GM21447 (cell line): ENCODE results near the gene CCR6.

ENCODE experiments used
- ATAC-seq: cut with Tn5 transposase; IDR thresholded peaks from one replicate; pipeline ENCODE4 v1.9.1; 2021; ENCODE audit not compliant: unreplicated experiment

CCR6 gene

DNA sequence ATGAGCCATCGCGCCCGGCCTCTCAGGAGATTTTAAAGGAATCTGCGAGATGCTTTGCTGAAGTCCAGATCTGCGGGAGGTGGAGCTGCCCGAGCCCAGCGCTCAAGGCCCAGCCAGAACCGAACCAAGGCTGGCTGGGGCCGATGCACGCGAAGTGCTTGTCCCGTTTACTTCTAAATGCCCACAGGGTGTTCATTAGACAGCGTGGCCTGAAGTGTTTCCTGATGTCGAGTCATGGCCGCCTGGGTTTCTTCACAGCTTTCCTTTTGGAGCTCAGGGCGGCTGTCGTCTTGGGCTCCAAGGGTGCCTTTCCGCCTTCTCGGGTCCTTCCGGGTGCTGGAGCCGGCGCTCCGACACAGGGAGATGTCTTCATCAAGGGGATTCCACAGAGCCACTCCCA, 25.1 kb upstream of the CCR6 start:
- ATAC-seq = no peak

DNA sequence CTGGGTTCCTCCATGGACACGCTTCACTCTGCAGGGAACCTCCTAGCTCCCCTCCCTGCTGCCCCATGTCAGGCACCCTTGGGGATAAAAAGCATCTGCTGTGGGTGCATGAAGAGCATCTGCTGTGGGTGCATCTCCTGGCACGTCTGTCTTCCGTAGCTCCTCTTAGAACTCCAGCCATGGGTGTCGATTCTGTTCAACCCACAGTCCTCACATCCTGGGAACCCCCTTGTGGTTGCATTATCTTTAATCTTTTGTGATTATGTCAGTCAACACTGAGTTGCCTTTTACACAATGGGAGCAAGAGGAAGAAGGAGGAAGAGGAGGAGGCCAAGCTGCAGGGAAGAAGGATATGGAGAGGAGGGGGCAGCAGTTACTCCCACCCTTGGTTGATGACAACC, 24.1 kb upstream of the CCR6 start:
- ATAC-seq = no peak

DNA sequence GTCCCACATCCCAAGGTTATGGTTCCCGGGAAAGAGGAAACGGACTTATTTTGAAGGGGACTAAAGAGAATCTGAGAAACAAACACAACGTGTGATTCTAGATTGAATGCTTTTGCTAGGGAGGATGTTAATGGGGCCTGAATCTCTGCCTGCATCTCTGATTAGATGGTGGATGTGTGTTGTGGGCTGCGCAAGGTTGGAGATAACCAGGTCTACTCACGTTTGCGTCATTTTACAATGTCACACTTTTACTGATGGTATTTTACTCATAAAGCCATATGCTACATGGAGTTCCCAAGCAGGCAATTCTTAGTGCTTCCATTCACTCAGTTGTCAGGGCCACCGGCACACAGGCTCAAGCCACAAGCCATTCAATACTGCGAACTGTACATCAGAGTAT, 23.2 kb upstream of the CCR6 start:
- ATAC-seq = no peak

GRCh38 chr6:167100241-167100674, 22.6 kb upstream of the CCR6 start:
- no peak for ATAC-seq

- ATAC-seq = no peak
Observed at GRCh38 chr6:167102318-167102717, 20.6 kb upstream of the CCR6 start.

- peak; percentile 95 for ATAC-seq
Observed at GRCh38 chr6:167103041-167103891, 19.6 kb upstream of the CCR6 start.

- ATAC-seq = no peak
Observed at GRCh38 chr6:167104388-167104787, 18.5 kb upstream of the CCR6 start.

DNA sequence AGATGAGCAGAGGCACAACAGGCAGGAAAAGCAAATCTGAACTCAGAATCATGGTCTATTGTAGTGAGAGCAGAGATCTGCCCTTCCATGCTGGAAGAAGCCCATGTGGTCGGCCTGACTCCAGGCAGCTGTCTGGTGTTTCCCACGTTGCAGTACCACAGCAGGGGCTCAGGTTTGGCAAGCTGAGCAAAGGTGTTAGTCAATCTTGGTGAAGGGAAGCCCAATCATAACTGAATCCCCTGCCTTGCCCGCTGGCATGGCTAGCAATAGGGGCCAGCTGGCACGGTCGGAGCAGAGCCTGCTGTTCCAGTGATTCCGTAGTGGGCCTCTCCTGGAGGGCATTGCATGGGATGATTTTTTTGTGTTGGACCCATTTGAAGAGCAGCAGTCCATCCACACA, 17.8 kb upstream of the CCR6 start:
- ATAC-seq = no peak

DNA sequence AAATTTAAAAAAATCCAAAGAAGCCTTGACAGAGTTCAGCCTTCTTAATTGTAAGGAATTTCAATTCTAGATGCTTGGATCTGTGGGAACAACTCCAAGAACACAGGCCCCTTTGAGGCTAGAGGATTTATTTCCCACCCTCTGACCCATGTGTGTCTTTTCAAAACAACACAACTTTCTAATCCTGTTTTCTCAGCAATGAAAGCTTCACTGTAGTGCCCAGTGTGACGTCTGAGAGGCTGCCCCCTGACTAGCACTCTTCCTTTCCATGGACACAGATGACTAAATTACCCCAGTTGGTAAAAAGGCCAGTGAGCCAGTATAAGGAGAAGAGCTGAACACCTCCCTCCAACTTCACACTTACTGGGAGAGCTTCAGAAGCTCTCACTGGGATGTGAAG, 16.5 kb upstream of the CCR6 start:
- no peak for ATAC-seq

DNA sequence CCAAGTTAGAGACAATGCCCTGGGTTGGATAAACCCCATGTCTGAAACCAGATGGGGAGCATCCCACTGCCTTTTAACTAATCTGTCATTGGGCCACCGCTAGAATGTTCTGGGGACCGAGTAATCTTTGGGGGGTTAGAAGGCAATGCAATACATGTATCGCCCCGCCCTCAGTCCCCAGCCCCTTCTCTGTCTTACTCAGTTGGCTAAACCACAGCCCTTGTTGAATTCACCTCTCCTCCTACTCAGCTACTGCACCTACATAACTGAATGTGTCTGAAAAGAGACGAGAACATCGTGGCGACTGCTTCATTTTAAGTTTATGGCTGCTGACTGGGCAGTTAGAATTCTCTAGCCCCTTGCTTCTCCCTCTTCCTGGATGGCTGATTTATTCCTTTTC, 15.1 kb upstream of the CCR6 start:
- no peak for ATAC-seq

DNA sequence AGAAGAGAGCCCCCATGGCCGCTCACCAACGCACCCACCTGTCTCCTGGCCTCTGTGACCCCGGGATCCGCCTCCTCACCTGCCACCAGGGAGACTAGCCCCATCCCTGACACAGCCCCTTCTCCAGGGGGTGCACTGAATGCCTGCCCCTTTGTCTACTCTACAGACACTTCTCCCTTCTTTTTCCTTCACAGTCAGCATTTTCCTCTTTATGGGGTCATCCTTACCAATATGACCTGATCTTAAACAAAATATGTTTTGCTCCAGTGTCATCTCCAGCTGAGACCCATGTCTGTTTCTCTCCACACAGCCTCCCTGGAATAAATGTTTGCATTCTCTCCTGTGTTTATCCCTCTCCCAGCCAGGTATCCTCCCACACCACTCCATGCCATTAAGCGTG, 14.6 kb upstream of the CCR6 start:
- no peak for ATAC-seq

DNA sequence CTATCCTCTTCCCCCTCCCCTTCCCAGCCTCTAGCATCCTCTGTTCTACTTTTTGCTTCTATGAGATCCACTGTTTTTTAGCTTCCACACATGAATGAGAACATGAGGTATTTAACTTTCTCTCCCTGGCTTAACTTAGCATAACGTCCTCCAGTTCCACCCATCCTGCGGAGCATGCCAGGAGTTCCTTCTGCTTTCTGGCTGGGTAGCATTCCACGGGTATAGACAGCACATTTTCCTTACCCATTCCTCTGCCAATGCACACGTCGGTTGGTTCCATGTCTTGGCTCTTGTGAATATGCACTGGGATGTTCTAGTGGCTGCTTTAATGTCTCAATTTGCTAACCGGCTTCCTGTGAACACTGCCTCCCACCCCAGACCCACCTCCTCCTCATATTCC, 13.2 kb upstream of the CCR6 start:
- no peak for ATAC-seq

DNA sequence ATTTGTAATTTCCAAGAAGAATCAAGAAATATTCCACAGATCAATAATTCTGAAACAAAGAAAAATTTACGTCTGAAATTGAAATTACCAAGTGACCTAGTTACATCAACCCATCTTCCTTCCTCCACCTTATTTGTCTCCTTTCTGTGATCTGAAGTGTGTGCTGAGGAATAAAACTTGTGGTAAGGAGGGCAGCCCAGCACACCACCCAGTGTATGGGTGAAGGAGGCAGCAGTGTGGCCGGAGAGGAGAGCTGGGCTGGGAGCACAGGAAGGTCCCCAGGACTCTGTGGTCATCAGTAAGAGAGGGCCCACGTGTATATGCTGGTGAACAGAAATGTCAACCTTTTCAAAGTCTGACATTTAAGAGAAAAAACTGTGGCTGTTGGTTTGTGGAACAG, 11.3 kb upstream of the CCR6 start:
- ATAC-seq = no peak

DNA sequence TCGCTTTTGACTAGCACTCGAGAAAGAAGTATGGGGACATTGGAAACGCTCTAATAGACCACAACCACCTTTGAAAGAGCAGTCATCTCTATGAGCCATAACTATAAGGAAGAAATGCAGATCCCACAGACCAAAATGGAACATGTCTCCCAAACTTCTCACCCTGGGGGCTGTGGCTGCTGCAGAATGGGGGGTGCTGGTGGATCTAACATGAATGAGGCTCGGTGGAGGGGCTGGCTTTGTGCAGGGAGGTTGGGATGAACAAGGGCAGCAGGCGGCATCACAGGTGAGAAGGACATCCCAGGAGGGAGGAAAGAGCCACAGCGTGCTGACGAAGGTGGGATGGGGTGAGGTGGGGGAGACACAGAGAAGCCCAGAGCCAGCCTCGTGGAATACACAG, 10.5 kb upstream of the CCR6 start:
- no peak for ATAC-seq

DNA sequence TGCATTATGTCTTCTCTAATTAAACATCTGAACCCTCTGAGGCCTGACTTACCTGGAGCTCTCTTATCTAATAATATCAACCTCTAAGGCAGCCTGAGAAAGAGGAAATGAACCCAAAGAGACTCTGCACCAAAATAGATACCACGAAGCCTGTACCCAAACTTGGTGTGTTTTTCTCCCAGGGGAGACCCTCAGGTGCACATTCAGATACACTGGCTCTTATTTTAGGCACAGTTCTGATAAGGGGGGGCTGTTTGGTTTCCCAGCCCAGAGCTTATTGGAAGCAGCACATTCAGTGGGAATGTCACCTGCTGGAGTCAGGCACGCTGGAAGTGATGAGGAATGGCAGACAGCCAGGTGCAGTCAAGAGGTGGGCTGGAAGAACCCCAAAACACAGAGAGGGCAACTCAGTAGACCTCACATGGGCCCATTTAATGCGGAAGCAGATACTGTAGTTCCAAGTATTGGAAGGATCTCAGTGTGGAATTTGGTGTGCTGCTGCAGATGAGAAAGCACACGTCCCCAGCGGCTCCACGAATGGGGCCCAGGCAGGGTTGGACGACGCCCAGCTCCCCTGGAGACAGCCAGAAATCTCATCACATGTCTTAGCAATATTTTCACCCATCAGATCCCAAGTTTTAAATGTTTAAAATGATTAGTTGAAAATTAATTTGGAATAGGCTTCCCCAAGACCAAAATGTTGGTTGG, 9.7 kb upstream of the CCR6 start:
- peak; percentile 57 for ATAC-seq

DNA sequence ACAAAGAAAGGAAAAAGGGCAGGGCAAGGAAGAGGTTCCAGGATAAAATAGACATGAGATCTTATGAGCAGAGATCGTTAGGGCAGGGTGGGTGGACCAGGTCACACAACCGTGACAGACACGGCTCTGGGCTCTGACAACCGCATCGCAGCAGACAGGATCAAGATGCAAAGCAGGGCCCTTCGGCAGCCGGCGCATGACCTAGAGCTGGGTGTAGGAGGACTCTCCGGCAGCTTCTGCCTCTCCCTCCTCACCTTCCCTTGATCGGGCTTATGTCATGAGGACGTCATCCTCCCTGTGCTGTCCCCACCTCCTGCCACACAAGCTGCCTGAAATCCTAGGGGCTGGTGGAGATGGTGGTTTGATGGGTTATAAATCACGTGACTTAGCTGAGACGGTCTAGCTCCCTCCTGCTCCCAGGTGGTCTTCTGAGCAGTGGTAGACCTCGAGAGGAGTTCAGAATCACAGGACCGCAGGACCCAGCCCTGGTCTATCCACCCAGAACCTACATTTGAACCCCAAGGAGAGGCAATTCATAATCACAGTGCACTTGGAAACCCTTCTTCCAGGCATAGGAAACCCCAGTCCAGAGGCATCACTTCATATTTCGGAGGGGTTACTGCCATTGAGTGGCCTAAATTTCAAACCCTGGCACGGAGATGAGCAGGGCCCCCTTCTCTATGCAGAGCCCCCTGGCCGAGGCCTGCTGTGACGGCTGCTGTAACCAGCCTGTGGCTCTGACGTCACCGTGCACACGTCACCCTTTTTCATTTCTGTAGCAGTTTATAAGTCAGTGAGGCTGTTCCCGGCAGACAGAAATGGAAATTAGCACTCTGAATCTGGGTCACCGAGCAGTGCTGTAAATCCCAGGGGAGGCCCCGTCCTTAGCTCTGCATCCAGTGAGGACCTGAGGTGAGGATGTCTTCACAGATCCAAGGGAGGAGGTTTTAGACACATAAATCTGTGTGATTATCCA, 8.7 kb upstream of the CCR6 start:
- ATAC-seq = peak; percentile 77

GRCh38 chr6:167115054-167115453, 7.8 kb upstream of the CCR6 start:
- no peak for ATAC-seq

DNA sequence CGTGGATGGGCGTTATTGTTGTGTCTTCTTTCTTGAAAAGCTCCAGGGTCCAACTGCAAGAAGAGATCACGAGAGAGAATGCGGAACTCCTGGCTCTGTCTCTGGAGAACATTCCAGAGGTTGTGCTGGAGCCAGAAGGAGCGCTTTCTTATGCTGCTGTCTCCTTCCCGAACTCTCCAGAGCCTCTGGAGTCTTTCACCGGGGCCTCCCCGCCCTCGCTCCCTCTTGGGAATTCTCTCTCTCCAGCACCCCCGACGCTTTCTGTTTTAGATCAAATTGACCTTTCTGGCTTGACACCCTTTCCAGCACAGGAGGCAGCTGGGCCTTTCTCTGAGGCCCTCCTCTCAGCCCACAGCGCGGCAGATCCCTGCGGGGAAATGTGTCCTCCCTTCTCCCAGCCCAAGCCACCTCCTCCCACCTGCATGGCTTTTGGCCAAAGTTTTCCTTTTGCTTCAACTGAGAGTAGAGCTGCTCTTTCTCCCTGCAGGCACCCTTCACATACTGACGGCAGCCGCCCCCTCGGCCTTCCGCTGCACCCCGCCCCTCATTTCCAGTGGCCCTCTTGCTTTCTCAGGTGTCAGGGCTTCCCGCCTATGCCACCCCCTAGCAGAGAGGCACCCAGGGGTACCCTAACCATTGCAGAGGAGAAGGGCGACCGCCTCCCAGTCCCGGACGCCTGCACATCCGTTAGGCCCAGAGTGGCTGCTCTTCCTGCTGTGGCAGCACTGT, 6.6 kb upstream of the CCR6 start:
- ATAC-seq = no peak

DNA sequence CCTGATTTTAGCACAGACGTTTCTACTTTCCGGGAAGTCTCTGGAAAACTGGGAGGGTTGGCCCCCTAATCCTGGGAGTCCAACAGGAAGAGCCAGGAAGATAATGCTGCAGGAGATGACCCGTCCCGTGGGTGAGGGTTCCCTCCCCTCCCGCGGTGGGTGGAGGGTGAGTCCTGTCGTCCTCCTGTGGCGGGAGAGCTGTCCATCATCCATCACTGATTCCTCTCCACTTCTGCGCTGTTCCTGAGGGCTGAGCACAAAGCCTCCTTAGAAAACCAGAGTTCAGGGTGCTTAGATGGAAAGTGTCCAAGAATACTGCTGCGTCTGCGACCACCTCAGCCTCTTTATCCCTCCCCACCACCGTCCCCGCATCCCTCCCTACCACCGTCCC, 6.1 kb upstream of the CCR6 start:
- no peak for ATAC-seq

GRCh38 chr6:167118006-167118405, 4.9 kb upstream of the CCR6 start:
- no peak for ATAC-seq

DNA sequence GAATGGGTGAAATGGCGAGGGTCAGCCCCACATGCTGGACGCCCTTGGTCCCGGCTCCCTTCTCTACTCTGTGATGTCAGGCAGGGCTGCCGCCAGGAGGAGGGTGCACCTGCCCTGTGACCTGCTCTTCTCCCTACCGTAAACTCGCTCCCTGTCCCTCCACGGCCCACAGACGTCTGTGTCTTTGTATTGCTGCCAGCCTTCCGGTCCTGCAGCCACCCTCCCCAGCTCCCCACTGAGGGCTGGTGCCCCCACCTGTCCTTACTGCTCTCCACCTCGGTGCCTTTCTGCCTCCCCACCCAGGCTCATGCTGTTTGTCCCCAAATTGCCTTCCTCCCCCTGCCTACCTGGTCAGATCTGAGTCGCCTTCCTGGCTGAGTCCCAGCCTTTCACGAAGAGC, 4.1 kb upstream of the CCR6 start:
- no peak for ATAC-seq
